Neuronal stem cell (in vitro differentiated cells): ENCODE measurements around the gene SVIL.
"Not testable (repeated sequence)": the region's sequence is repeated elsewhere in the genome, so short reads cannot be mapped to it uniquely, and the experiment has no call there.

Experiments
- DNase-seq: peaks from one replicate; pipeline ENCODE4 v3.0.0-alpha.2; 2013; ENCODE audit warnings: low spot score
- H2AFZ ChIP-seq: one replicate; pipeline ENCODE4 v1.6.1; 2013; ENCODE audit warnings: mild to moderate bottlenecking, low read length, inconsistent platforms
- H2AK5ac ChIP-seq: 2 replicates; pipeline ENCODE4 v1.6.1; 2013; ENCODE audit warnings: low read depth, mild to moderate bottlenecking, inconsistent platforms, low read length, moderate library complexity, mixed read lengths
- H2BK120ac ChIP-seq: 2 replicates; pipeline ENCODE4 v1.6.1; 2013; ENCODE audit warnings: low read depth, mild to moderate bottlenecking, inconsistent platforms, low read length, moderate library complexity, mixed read lengths
- H2BK12ac ChIP-seq: one replicate; pipeline ENCODE4 v1.6.1; 2013; ENCODE audit warnings: low read length, inconsistent platforms
- H2BK15ac ChIP-seq: 2 replicates; pipeline ENCODE4 v1.6.1; 2013; ENCODE audit warnings: mild to moderate bottlenecking, low read length, inconsistent platforms, mixed read lengths
- H2BK5ac ChIP-seq: one replicate; pipeline ENCODE4 v1.6.1; 2013; ENCODE audit warnings: inconsistent platforms, mild to moderate bottlenecking, low read length, moderate library complexity
- H3K14ac ChIP-seq: one replicate; pipeline ENCODE4 v1.6.1; 2013; ENCODE audit warnings: low read length, inconsistent platforms
- H3K18ac ChIP-seq: 2 replicates; pipeline ENCODE4 v1.6.1; 2013; ENCODE audit warnings: low read length, inconsistent platforms
- H3K23ac ChIP-seq: 2 replicates; pipeline ENCODE4 v1.6.1; 2013; ENCODE audit warnings: low read depth, mild to moderate bottlenecking, mixed read lengths, low read length, inconsistent platforms; ENCODE audit not compliant: poor library complexity
- H3K27ac ChIP-seq: replicated peaks from 3 replicates; pipeline ENCODE4 v1.5.1; 2013; ENCODE audit warnings: low read length, inconsistent platforms
- H3K27me3 ChIP-seq, 3 experiments: 2 replicates each; pipeline ENCODE4 v1.6.1; 2013; ENCODE audit warnings: low read length in 3 of 3, mild to moderate bottlenecking in 2 of 3, inconsistent platforms in 1 of 3, low read depth in 1 of 3, mixed read lengths in 1 of 3, moderate library complexity in 1 of 3; ENCODE audit not compliant: control insufficient read depth in 3 of 3, insufficient read depth in 3 of 3
- H3K36me3 ChIP-seq, 2 donors: replicated peaks in 1 of 2; 2 replicates each; pipeline ENCODE4 v1.6.1; 2013; ENCODE audit warnings: low read length in 2 of 2; ENCODE audit not compliant: control insufficient read depth in 2 of 2, insufficient read depth in 2 of 2
- H3K4ac ChIP-seq: 2 replicates; pipeline ENCODE4 v1.6.1; 2013; ENCODE audit warnings: inconsistent platforms, mild to moderate bottlenecking, low read length, moderate library complexity
- H3K4me1 ChIP-seq, 2 donors: 1 replicate in 1 of 2; 2 replicates in 1 of 2; pipeline ENCODE4 v1.6.1; 2013; ENCODE audit warnings: low read length in 2 of 2, low read depth in 1 of 2; ENCODE audit not compliant: control insufficient read depth in 2 of 2, insufficient read depth in 1 of 2
- H3K4me2 ChIP-seq: one replicate; pipeline ENCODE4 v1.6.1; 2013; ENCODE audit warnings: mild to moderate bottlenecking, low read length, inconsistent platforms; ENCODE audit not compliant: insufficient read depth, poor library complexity, severe bottlenecking
- H3K4me3 ChIP-seq, 2 donors: 2 replicates each; pipeline ENCODE4 v1.5.1; 2013; ENCODE audit warnings: low read length in 2 of 2, mild to moderate bottlenecking in 2 of 2, inconsistent platforms in 1 of 2, moderate library complexity in 1 of 2
- H3K79me1 ChIP-seq: one replicate; pipeline ENCODE4 v1.6.1; 2013; ENCODE audit warnings: low read depth, mild to moderate bottlenecking, inconsistent platforms, low read length, moderate library complexity
- H3K9ac ChIP-seq: one replicate; pipeline ENCODE4 v1.6.1; 2013; ENCODE audit warnings: mild to moderate bottlenecking, low read depth, low read length, inconsistent platforms; ENCODE audit not compliant: poor library complexity
- H3K9me3 ChIP-seq, 2 donors: replicated peaks in 1 of 2; 2 replicates each; pipeline versions ENCODE3 to v1.6.1; 2013; ENCODE audit warnings: low read length in 2 of 2, mild to moderate bottlenecking in 2 of 2, inconsistent platforms in 1 of 2, low read depth in 1 of 2, mixed read lengths in 1 of 2, moderate library complexity in 1 of 2; ENCODE audit not compliant: control insufficient read depth in 2 of 2, insufficient read depth in 1 of 2
- H4K8ac ChIP-seq: one replicate; pipeline ENCODE4 v1.6.1; 2013; ENCODE audit warnings: low read depth, mild to moderate bottlenecking, inconsistent platforms, low read length, moderate library complexity
- H4K91ac ChIP-seq: one replicate; pipeline ENCODE4 v1.6.1; 2013; ENCODE audit warnings: low read length, low read depth, mild to moderate bottlenecking, inconsistent platforms; ENCODE audit not compliant: poor library complexity
- WGBS, 2 donors: extraction: QIAGEN DNeasy Blood & Tissue Kit; methylation state at CpG; one replicate each; pipeline ENCODE4 v1.1.7; 2013; ENCODE audit warnings: missing lambda C conversion rate in 2 of 2, mixed read lengths in 1 of 2; ENCODE audit not compliant: insufficient read length in 2 of 2, insufficient replicate concordance in 1 of 2; ENCODE audit errors: extremely low coverage in 2 of 2; 5-methylcytosine and 5-hydroxymethylcytosine counted together

Gene SVIL

DNA sequence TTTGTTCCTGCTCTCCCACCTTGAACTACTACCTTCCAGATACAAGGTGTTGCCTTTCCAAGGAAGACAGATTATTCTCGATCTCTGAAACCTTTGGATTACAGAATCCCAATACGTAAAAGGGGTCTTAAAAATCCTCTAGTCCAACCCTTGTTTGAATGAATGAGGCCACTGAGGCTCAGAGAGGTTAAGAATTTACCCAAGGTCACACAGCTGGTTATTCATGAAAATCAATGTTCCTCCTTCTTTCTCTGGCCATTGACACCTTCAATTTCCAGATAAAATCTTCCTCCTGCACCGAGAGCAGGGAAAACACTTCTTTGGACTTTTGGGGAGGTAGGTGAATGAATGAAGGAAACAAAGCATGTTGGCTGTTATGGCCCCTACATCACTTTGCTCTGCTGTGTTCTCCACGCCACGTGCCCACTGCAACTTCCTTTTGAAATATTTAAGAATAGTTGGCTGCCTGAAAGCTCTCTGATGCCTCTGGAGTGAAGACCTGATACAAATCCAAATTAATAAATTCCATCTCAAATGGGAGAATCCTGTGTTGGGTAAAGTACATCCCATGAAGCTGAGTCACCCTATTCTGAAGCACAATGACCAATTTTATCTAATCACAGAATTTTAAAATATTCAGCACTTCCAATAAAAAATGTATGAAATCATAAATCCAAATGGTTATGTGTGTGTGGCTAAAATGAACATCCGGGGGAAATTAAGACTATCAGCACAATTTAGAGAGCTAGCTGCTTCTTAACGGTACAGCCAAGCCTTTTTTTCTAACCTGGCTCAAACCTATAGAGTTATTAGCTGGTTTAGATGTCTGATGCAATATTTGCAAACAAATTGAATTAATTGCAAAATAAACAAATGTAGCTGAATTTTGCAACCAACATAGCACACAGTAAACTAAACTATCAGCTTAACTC, 7.3 kb downstream of the SVIL start:
- H4K8ac ChIP-seq = no peak overlapping the region
- no CpG with 5 or more reads among the region's 7 CpGs for WGBS, 2 donors
- H2BK15ac ChIP-seq = no peak overlapping the region
- H3K4ac ChIP-seq = no peak overlapping the region
- no peak overlapping the region for H3K23ac ChIP-seq
- no peak overlapping the region for H2BK120ac ChIP-seq
- H3K4me3 ChIP-seq = no peak overlapping the region
- no peak overlapping the region for H2BK12ac ChIP-seq
- no peak overlapping the region for H3K4me2 ChIP-seq
- H3K18ac ChIP-seq = no peak overlapping the region
- H3K4me1 ChIP-seq = peaks cover 1 to 7% of the 10 kb centered on the region in 2 donors
- H3K27ac ChIP-seq = no peak overlapping the region
- H3K79me1 ChIP-seq = peaks cover 3% of the 10 kb centered on the region
- no peak overlapping the region for H3K14ac ChIP-seq
- H2AK5ac ChIP-seq = no peak overlapping the region
- H3K9ac ChIP-seq = no peak overlapping the region
- no peaks in the 10 kb centered on the region for H3K36me3 ChIP-seq
- no peak overlapping the region for H2BK5ac ChIP-seq
- H3K9me3 ChIP-seq = no peaks in the 10 kb centered on the region
- no peak for DNase-seq
- H3K27me3 ChIP-seq = no peaks in the 10 kb centered on the region
- no peak overlapping the region for H2AFZ ChIP-seq
- no peak overlapping the region for H4K91ac ChIP-seq

- H2BK12ac ChIP-seq, H2BK120ac ChIP-seq, DNase-seq, H3K18ac ChIP-seq, H3K4me3 ChIP-seq, H2BK15ac ChIP-seq, H3K9me3 ChIP-seq, H3K4ac ChIP-seq, H3K79me1 ChIP-seq, H3K36me3 ChIP-seq, H2BK5ac ChIP-seq, H2AFZ ChIP-seq, H3K9ac ChIP-seq, H3K14ac ChIP-seq, H4K91ac ChIP-seq, H3K23ac ChIP-seq, H3K4me2 ChIP-seq, H2AK5ac ChIP-seq, H3K27me3 ChIP-seq, H3K27ac ChIP-seq, H4K8ac ChIP-seq: not testable (repeated sequence)
- no CpG with 5 or more reads among the region's 6 CpGs for WGBS, 2 donors
- peaks cover 3 to 11% of the 10 kb centered on the region in 2 donors for H3K4me1 ChIP-seq
Observed at GRCh38 chr10:29624357-29624756, 10.4 kb downstream of the SVIL start.

- no peak overlapping the region for H2AFZ ChIP-seq
- no peak overlapping the region for H2AK5ac ChIP-seq
- H3K9ac ChIP-seq = no peak overlapping the region
- no peak overlapping the region for H4K91ac ChIP-seq
- H2BK120ac ChIP-seq = no peak overlapping the region
- no peak overlapping the region for H3K18ac ChIP-seq
- no peak for DNase-seq
- H3K4ac ChIP-seq = no peak overlapping the region
- H2BK15ac ChIP-seq = no peak overlapping the region
- WGBS, 2 donors = no CpG with 5 or more reads among the region's 4 CpGs
- H3K4me3 ChIP-seq = no peak overlapping the region
- no peak overlapping the region for H3K4me2 ChIP-seq
- H3K4me1 ChIP-seq = peaks cover 7 to 10% of the 10 kb centered on the region in 2 donors
- H2BK5ac ChIP-seq = no peak overlapping the region
- no peak overlapping the region for H3K14ac ChIP-seq
- no peaks in the 10 kb centered on the region for H3K36me3 ChIP-seq
- no peak overlapping the region for H2BK12ac ChIP-seq
- no peak overlapping the region for H3K23ac ChIP-seq
- no peak overlapping the region for H4K8ac ChIP-seq
- no peaks in the 10 kb centered on the region for H3K79me1 ChIP-seq
- no peaks in the 10 kb centered on the region for H3K27me3 ChIP-seq
- no peak overlapping the region for H3K27ac ChIP-seq
- peaks cover 0 to 3% of the 10 kb centered on the region in 2 donors for H3K9me3 ChIP-seq
Observed at GRCh38 chr10:29623797-29624196, 11.0 kb downstream of the SVIL start.

DNA sequence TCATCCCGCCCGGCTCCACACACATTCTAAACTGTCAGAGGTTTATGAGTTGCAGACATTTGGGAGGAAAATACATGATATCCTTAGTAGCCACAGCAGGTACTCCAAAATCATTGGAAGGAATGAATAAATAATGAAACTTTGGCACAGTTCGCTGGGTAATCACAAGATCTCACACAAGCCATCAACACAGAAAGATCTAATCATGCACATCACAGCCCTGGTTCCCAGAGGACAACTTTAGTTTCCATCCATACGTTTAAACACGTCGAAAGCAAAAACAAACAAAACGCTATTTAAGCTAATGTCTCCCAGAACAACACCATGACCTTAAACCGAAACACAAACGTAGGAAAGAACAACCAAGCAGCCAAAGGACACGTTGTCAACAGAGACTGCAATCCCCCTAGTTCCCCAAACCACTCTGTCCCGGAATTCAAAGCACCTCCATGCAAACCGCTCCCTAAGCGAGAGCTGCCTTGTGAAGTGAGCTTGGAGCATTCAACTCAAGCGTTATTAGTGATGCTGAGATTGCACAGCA, 12.3 kb downstream of the SVIL start:
- no peak overlapping the region for H3K14ac ChIP-seq
- H3K9ac ChIP-seq = no peak overlapping the region
- no peak for DNase-seq
- H3K79me1 ChIP-seq = no peaks in the 10 kb centered on the region
- peaks cover 11 to 22% of the 10 kb centered on the region in 2 donors for H3K4me1 ChIP-seq
- no peaks in the 10 kb centered on the region for H3K27me3 ChIP-seq
- H3K9me3 ChIP-seq = peaks cover 0 to 3% of the 10 kb centered on the region in 2 donors
- H3K18ac ChIP-seq = no peak overlapping the region
- no peak overlapping the region for H3K23ac ChIP-seq
- no peaks in the 10 kb centered on the region for H3K36me3 ChIP-seq
- whole genome bisulfite sequencing, 2 donors = no CpG with 5 or more reads among the region's 14 CpGs
- no peak overlapping the region for H4K91ac ChIP-seq
- H2BK5ac ChIP-seq = no peak overlapping the region
- no peak overlapping the region for H4K8ac ChIP-seq
- H3K4me3 ChIP-seq = no peak overlapping the region
- no peak overlapping the region for H3K4ac ChIP-seq
- H2AFZ ChIP-seq = no peak overlapping the region
- no peak overlapping the region for H2BK12ac ChIP-seq
- no peak overlapping the region for H3K4me2 ChIP-seq
- no peak overlapping the region for H2BK15ac ChIP-seq
- H3K27ac ChIP-seq = no peak overlapping the region
- H2AK5ac ChIP-seq = no peak overlapping the region
- no peak overlapping the region for H2BK120ac ChIP-seq
